Measurements from ENCODE around the gene DNAH5. TPM values are rescaled to one million over a fixed set of nuclear protein-coding genes. Genes with fewer than 3 reads are reported as not detected.

DNAH5 gene
- polyA plus RNA-seq, 2 donors, result 0.08 to 0.12 TPM

DNA sequence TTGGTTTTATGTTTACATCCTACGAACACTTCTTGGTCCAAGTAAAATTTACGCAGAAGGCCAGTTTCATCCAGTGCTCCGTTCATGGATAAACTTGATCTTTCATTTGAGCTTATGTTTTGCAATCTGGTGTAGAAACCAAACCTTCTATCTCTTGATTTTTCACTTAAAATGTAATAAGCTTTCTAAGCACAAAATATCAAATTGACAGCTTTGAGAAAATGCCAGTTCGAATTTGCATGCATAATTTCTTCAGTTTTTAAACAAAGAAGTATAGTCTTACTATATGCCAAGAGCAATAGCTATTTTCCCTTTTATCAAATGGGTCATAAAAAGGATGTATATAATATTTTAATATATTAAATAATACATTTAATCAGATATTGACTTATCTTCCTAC, 17.8 kb downstream of the DNAH5 start:
- H3K27me3 ChIP-seq (ENCODE audit: control insufficient read depth in 1 of 2, insufficient read depth in 2 of 2, low read length in 2 of 2), result no peaks in the 10 kb centered on the region
- peaks cover 0 to 2% of the 10 kb centered on the region in 2 donors for H3K4me1 ChIP-seq (ENCODE audit: control insufficient read depth in 2 of 2, insufficient read depth in 2 of 2, low read length in 1 of 2)
- H3K4me3 ChIP-seq (ENCODE audit: low read depth in 1 of 2, low read length in 2 of 2), result no peak overlapping the region
- peaks cover 0 to 2% of the 10 kb centered on the region in 2 donors for H3K36me3 ChIP-seq (ENCODE audit: control insufficient read depth in 2 of 2, insufficient read depth in 2 of 2, low read length in 1 of 2)
- 80 to 88% methylated on average over 4 of the region's 4 CpGs for WGBS, 2 donors
- no peaks in the 10 kb centered on the region for H3K9me3 ChIP-seq (ENCODE audit: control insufficient read depth in 2 of 2, insufficient read depth in 1 of 2, low read depth in 1 of 2, low read length in 1 of 2)
- no peak overlapping the region for H3K27ac ChIP-seq (ENCODE audit: low read depth in 2 of 2, low read length in 1 of 2)

DNA sequence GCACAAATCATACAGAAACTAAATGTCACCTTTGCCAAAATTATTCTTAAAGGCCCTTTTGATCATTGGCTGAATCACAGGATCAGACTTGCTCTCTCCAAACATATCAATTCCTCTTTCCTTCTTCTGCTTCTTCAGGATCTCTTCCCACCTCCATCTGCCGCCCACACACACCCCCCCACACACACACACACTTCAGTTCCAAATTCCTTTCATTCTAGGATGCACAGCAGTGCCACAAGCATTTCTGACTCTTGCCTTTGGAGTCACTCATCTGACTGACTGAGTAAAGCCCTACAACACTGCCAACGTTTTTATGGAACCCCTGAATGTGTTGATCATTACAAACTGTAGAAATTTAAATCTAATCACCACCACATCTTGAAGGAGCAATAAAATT, 22.9 kb downstream of the DNAH5 start:
- no peaks in the 10 kb centered on the region for H3K27me3 ChIP-seq (ENCODE audit: control insufficient read depth in 1 of 2, insufficient read depth in 2 of 2, low read length in 2 of 2)
- 21 to 27% methylated on average over 2 of the region's 2 CpGs for WGBS, 2 donors

GRCh38 chr5:13919786-13920185, 24.7 kb downstream of the DNAH5 start:
- no peaks in the 10 kb centered on the region for H3K9me3 ChIP-seq (ENCODE audit: control insufficient read depth in 2 of 2, insufficient read depth in 1 of 2, low read depth in 1 of 2, low read length in 1 of 2)

More for the DNA sequence above, 22.9 kb downstream of the DNAH5 start:
- H3K4me3 ChIP-seq (ENCODE audit: low read depth in 1 of 2, low read length in 2 of 2), result no peak overlapping the region
- no peaks in the 10 kb centered on the region for H3K4me1 ChIP-seq (ENCODE audit: control insufficient read depth in 2 of 2, insufficient read depth in 2 of 2, low read length in 1 of 2)
- H3K27ac ChIP-seq (ENCODE audit: low read depth in 2 of 2, low read length in 1 of 2), result no peak overlapping the region
- no peaks in the 10 kb centered on the region for H3K36me3 ChIP-seq (ENCODE audit: control insufficient read depth in 2 of 2, insufficient read depth in 2 of 2, low read length in 1 of 2)
- no peaks in the 10 kb centered on the region for H3K9me3 ChIP-seq (ENCODE audit: control insufficient read depth in 2 of 2, insufficient read depth in 1 of 2, low read depth in 1 of 2, low read length in 1 of 2)

GRCh38 chr5:13919087-13919486, 25.4 kb downstream of the DNAH5 start:
- Histone ChIP-seq H3K4me3 (ENCODE audit: low read depth in 1 of 2, low read length in 2 of 2) (no peak overlapping the region), H3K36me3 (ENCODE audit: control insufficient read depth in 2 of 2, insufficient read depth in 2 of 2, low read length in 1 of 2) (no peaks in the 10 kb centered on the region), H3K27ac (ENCODE audit: low read depth in 2 of 2, low read length in 1 of 2) (no peak overlapping the region), H3K4me1 (ENCODE audit: control insufficient read depth in 2 of 2, insufficient read depth in 2 of 2, low read length in 1 of 2) (no peaks in the 10 kb centered on the region), H3K9me3 (ENCODE audit: control insufficient read depth in 2 of 2, insufficient read depth in 1 of 2, low read depth in 1 of 2, low read length in 1 of 2) (no peaks in the 10 kb centered on the region), H3K27me3 (ENCODE audit: control insufficient read depth in 1 of 2, insufficient read depth in 2 of 2, low read length in 2 of 2) (no peaks in the 10 kb centered on the region)
- WGBS, 2 donors, result 87 to 89% methylated on average over 15 of the region's 15 CpGs

More at GRCh38 chr5:13919786-13920185, 24.7 kb downstream of the DNAH5 start:
- Histone ChIP-seq H3K4me1 (ENCODE audit: control insufficient read depth in 2 of 2, insufficient read depth in 2 of 2, low read length in 1 of 2) (no peaks in the 10 kb centered on the region), H3K36me3 (ENCODE audit: control insufficient read depth in 2 of 2, insufficient read depth in 2 of 2, low read length in 1 of 2) (no peaks in the 10 kb centered on the region), H3K27me3 (ENCODE audit: control insufficient read depth in 1 of 2, insufficient read depth in 2 of 2, low read length in 2 of 2) (no peaks in the 10 kb centered on the region), H3K27ac (ENCODE audit: low read depth in 2 of 2, low read length in 1 of 2) (no peak overlapping the region), H3K4me3 (ENCODE audit: low read depth in 1 of 2, low read length in 2 of 2) (no peak overlapping the region)
- WGBS, 2 donors, result 62 to 94% methylated on average over 1 of the region's 1 CpG

GRCh38 chr5:13917061-13917460, 27.4 kb downstream of the DNAH5 start:
- Histone ChIP-seq H3K4me3 (ENCODE audit: low read depth in 1 of 2, low read length in 2 of 2) (no peak overlapping the region), H3K36me3 (ENCODE audit: control insufficient read depth in 2 of 2, insufficient read depth in 2 of 2, low read length in 1 of 2) (no peaks in the 10 kb centered on the region), H3K9me3 (ENCODE audit: control insufficient read depth in 2 of 2, insufficient read depth in 1 of 2, low read depth in 1 of 2, low read length in 1 of 2) (no peaks in the 10 kb centered on the region), H3K27ac (ENCODE audit: low read depth in 2 of 2, low read length in 1 of 2) (no peak overlapping the region), H3K27me3 (ENCODE audit: control insufficient read depth in 1 of 2, insufficient read depth in 2 of 2, low read length in 2 of 2) (no peaks in the 10 kb centered on the region), H3K4me1 (ENCODE audit: control insufficient read depth in 2 of 2, insufficient read depth in 2 of 2, low read length in 1 of 2) (no peaks in the 10 kb centered on the region)
- WGBS, 2 donors, result 82 to 83% methylated on average over 5 of the region's 5 CpGs

- no peaks in the 10 kb centered on the region for H3K27me3 ChIP-seq (ENCODE audit: control insufficient read depth in 1 of 2, insufficient read depth in 2 of 2, low read length in 2 of 2)
- no peak overlapping the region for H3K4me3 ChIP-seq (ENCODE audit: low read depth in 1 of 2, low read length in 2 of 2)
- no peaks in the 10 kb centered on the region for H3K4me1 ChIP-seq (ENCODE audit: control insufficient read depth in 2 of 2, insufficient read depth in 2 of 2, low read length in 1 of 2)
- 78 to 85% methylated on average over 3 of the region's 3 CpGs for WGBS, 2 donors
- H3K9me3 ChIP-seq (ENCODE audit: control insufficient read depth in 2 of 2, insufficient read depth in 1 of 2, low read depth in 1 of 2, low read length in 1 of 2), result no peaks in the 10 kb centered on the region
- no peaks in the 10 kb centered on the region for H3K36me3 ChIP-seq (ENCODE audit: control insufficient read depth in 2 of 2, insufficient read depth in 2 of 2, low read length in 1 of 2)
- no peak overlapping the region for H3K27ac ChIP-seq (ENCODE audit: low read depth in 2 of 2, low read length in 1 of 2)
Observed at GRCh38 chr5:13913962-13914361, 30.5 kb downstream of the DNAH5 start.

- no peaks in the 10 kb centered on the region for H3K36me3 ChIP-seq (ENCODE audit: control insufficient read depth in 2 of 2, insufficient read depth in 2 of 2, low read length in 1 of 2)
- no peaks in the 10 kb centered on the region for H3K4me1 ChIP-seq (ENCODE audit: control insufficient read depth in 2 of 2, insufficient read depth in 2 of 2, low read length in 1 of 2)
- H3K27me3 ChIP-seq (ENCODE audit: control insufficient read depth in 1 of 2, insufficient read depth in 2 of 2, low read length in 2 of 2), result no peaks in the 10 kb centered on the region
- WGBS, 2 donors, result 86 to 88% methylated on average over 13 of the region's 13 CpGs
- no peaks in the 10 kb centered on the region for H3K9me3 ChIP-seq (ENCODE audit: control insufficient read depth in 2 of 2, insufficient read depth in 1 of 2, low read depth in 1 of 2, low read length in 1 of 2)
- no peak overlapping the region for H3K4me3 ChIP-seq (ENCODE audit: low read depth in 1 of 2, low read length in 2 of 2)
- no peak overlapping the region for H3K27ac ChIP-seq (ENCODE audit: low read depth in 2 of 2, low read length in 1 of 2)
Observed at GRCh38 chr5:13910637-13911288, 33.7 kb downstream of the DNAH5 start.

GRCh38 chr5:13910201-13910600, 34.3 kb downstream of the DNAH5 start:
- Histone ChIP-seq H3K27ac (ENCODE audit: low read depth in 2 of 2, low read length in 1 of 2) (no peak overlapping the region), H3K9me3 (ENCODE audit: control insufficient read depth in 2 of 2, insufficient read depth in 1 of 2, low read depth in 1 of 2, low read length in 1 of 2) (no peaks in the 10 kb centered on the region), H3K4me3 (ENCODE audit: low read depth in 1 of 2, low read length in 2 of 2) (no peak overlapping the region), H3K36me3 (ENCODE audit: control insufficient read depth in 2 of 2, insufficient read depth in 2 of 2, low read length in 1 of 2) (no peaks in the 10 kb centered on the region), H3K27me3 (ENCODE audit: control insufficient read depth in 1 of 2, insufficient read depth in 2 of 2, low read length in 2 of 2) (no peaks in the 10 kb centered on the region), H3K4me1 (ENCODE audit: control insufficient read depth in 2 of 2, insufficient read depth in 2 of 2, low read length in 1 of 2) (no peaks in the 10 kb centered on the region)
- WGBS, 2 donors, result 46 to 66% methylated on average over 2 of the region's 2 CpGs

DNA sequence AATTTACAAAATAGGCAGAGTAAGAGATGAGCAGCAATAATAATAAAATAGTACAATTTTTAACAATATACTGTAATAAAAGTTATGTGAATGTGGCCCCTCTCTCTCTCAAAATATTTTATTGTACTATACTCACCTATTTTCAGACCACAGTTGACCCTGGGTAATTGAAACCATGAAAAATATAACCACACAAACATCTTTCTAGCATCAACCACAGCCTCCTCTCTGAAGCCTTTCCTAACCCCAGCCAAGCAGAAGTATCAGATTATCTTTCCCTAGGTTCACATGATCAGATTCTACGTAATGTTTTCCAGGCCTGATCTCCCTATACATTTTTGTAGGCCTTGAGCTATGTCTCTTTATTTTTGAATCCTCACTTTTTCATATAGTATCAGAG, 35.2 kb downstream of the DNAH5 start:
- Histone ChIP-seq H3K9me3 (ENCODE audit: control insufficient read depth in 2 of 2, insufficient read depth in 1 of 2, low read depth in 1 of 2, low read length in 1 of 2) (no peaks in the 10 kb centered on the region), H3K27ac (ENCODE audit: low read depth in 2 of 2, low read length in 1 of 2) (no peak overlapping the region), H3K36me3 (ENCODE audit: control insufficient read depth in 2 of 2, insufficient read depth in 2 of 2, low read length in 1 of 2) (no peaks in the 10 kb centered on the region), H3K4me3 (ENCODE audit: low read depth in 1 of 2, low read length in 2 of 2) (no peak overlapping the region), H3K27me3 (ENCODE audit: control insufficient read depth in 1 of 2, insufficient read depth in 2 of 2, low read length in 2 of 2) (no peaks in the 10 kb centered on the region), H3K4me1 (ENCODE audit: control insufficient read depth in 2 of 2, insufficient read depth in 2 of 2, low read length in 1 of 2) (no peaks in the 10 kb centered on the region)
- WGBS, 2 donors, result 79 to 88% methylated on average over 1 of the region's 1 CpG

GRCh38 chr5:13898569-13898968, 45.9 kb downstream of the DNAH5 start:
- H3K36me3 ChIP-seq (ENCODE audit: control insufficient read depth in 2 of 2, insufficient read depth in 2 of 2, low read length in 1 of 2), result no peaks in the 10 kb centered on the region
- H3K4me3 ChIP-seq (ENCODE audit: low read depth in 1 of 2, low read length in 2 of 2), result no peak overlapping the region
- 81 to 89% methylated on average over 6 of the region's 6 CpGs for WGBS, 2 donors
- H3K27me3 ChIP-seq (ENCODE audit: control insufficient read depth in 1 of 2, insufficient read depth in 2 of 2, low read length in 2 of 2), result no peaks in the 10 kb centered on the region
- H3K27ac ChIP-seq (ENCODE audit: low read depth in 2 of 2, low read length in 1 of 2), result no peak overlapping the region
- H3K9me3 ChIP-seq (ENCODE audit: control insufficient read depth in 2 of 2, insufficient read depth in 1 of 2, low read depth in 1 of 2, low read length in 1 of 2), result no peaks in the 10 kb centered on the region
- no peaks in the 10 kb centered on the region for H3K4me1 ChIP-seq (ENCODE audit: control insufficient read depth in 2 of 2, insufficient read depth in 2 of 2, low read length in 1 of 2)

Data from esophagus (tissue), 2 donors.